Renal cortex interstitium (tissue), 11 donors: ENCODE measurements around the gene NKAIN1. TPM values are rescaled to one million over a fixed set of nuclear protein-coding genes. Genes with fewer than 3 reads are reported as not detected.

Experiments used
- DNase-seq, 11 donors: peaks; one replicate each; pipeline ENCODE4 v3.0.0-alpha.2; 2013; ENCODE audit warnings: low read depth in 9 of 11, low spot score in 4 of 11; ENCODE audit errors: extremely low read depth in 1 of 11
- polyA plus RNA-seq, 3 donors: library from polyadenylated mRNA; unstranded; fragments of 120-200 nt; gene quantifications; one replicate each; pipeline ENCODE4 v1.2.1, GENCODE V29; 2013; ENCODE audit not compliant: insufficient read length in 3 of 3

NKAIN1 gene
- polyA plus RNA-seq, 3 donors: 3.1 to 5.1 (median 4.8) TPM

- DNase-seq: no peak
Observed at GRCh38 chr1:31241321-31241720, 1.6 kb upstream of the NKAIN1 start.

- peak in 3 of 11 donors; percentile 12 to 36 (median 35) for DNase-seq
Observed at GRCh38 chr1:31238986-31239613, 587 bp downstream of the NKAIN1 start.

- DNase-seq: no peak
Observed at GRCh38 chr1:31238612-31238985, 1.1 kb downstream of the NKAIN1 start.

GRCh38 chr1:31234870-31235269 is 4.8 kb downstream of the NKAIN1 start:
- DNase-seq: no peak

GRCh38 chr1:31234123-31234708 is 5.5 kb downstream of the NKAIN1 start:
- DNase-seq: no peak

- no peak for DNase-seq
Observed at GRCh38 chr1:31232689-31233088, 7.0 kb downstream of the NKAIN1 start.

GRCh38 chr1:31231802-31232201 is 7.9 kb downstream of the NKAIN1 start:
- DNase-seq: no peak

GRCh38 chr1:31230378-31230777 is 9.3 kb downstream of the NKAIN1 start:
- no peak for DNase-seq

GRCh38 chr1:31228986-31229385 is 10.7 kb downstream of the NKAIN1 start:
- DNase-seq: no peak

GRCh38 chr1:31227891-31228568 is 11.7 kb downstream of the NKAIN1 start:
- DNase-seq: peak in 3 of 11 donors; percentile 24 to 45 (median 28)

- DNase-seq: no peak
Observed at GRCh38 chr1:31224068-31224467, 15.6 kb downstream of the NKAIN1 start.

GRCh38 chr1:31222176-31222575 is 17.5 kb downstream of the NKAIN1 start:
- no peak for DNase-seq

GRCh38 chr1:31221072-31221471 is 18.6 kb downstream of the NKAIN1 start:
- no peak for DNase-seq

- DNase-seq: no peak
Observed at GRCh38 chr1:31219489-31219888, 20.2 kb downstream of the NKAIN1 start.

- no peak for DNase-seq
Observed at GRCh38 chr1:31218705-31219104, 21.0 kb downstream of the NKAIN1 start.

- DNase-seq: peak in 5 of 11 donors; percentile 37 to 70 (median 44)
Observed at GRCh38 chr1:31216016-31216415, 23.7 kb downstream of the NKAIN1 start.

- no peak for DNase-seq
Observed at GRCh38 chr1:31215065-31215570, 24.6 kb downstream of the NKAIN1 start.

- DNase-seq: no peak
Observed at GRCh38 chr1:31214316-31215064, 25.2 kb downstream of the NKAIN1 start.

- DNase-seq: no peak
Observed at GRCh38 chr1:31208361-31208945, 31.2 kb downstream of the NKAIN1 start.
